ES-I3 (cell line): ENCODE data around the gene CHST15.

Experiments used
- H3K36me3 ChIP-seq: 2 replicates; pipeline ENCODE4 v1.6.1; 2013; ENCODE audit warnings: mild to moderate bottlenecking, low read length, control low read depth, moderate library complexity; ENCODE audit not compliant: insufficient read depth
- H3K4me1 ChIP-seq: 2 replicates; pipeline ENCODE4 v1.6.1; 2013; ENCODE audit warnings: mild to moderate bottlenecking, control low read depth, low read length; ENCODE audit not compliant: insufficient read depth
- H3K9ac ChIP-seq: 2 replicates; pipeline ENCODE4 v1.6.1; 2013; ENCODE audit warnings: low read depth, mild to moderate bottlenecking, low read length, moderate library complexity
- H3K9me3 ChIP-seq: 2 replicates; pipeline ENCODE4 v1.6.1; 2013; ENCODE audit warnings: mild to moderate bottlenecking, low read length, moderate library complexity; ENCODE audit not compliant: control insufficient read depth, insufficient read depth

CHST15 gene

GRCh38 chr10:124086787-124087671, 6.4 kb downstream of the CHST15 start:
- no peak overlapping the region for H3K9ac ChIP-seq
- no peaks in the 10 kb centered on the region; the same call in 1 of the 2 replicates for H3K4me1 ChIP-seq
- H3K9me3 ChIP-seq, result no peaks in the 10 kb centered on the region
- no peaks in the 10 kb centered on the region for H3K36me3 ChIP-seq

- Histone ChIP-seq H3K9me3 (no peaks in the 10 kb centered on the region), H3K36me3 (no peaks in the 10 kb centered on the region), H3K9ac (no peak overlapping the region), H3K4me1 (no peaks in the 10 kb centered on the region; the same call in 1 of the 2 replicates)
These were observed 7.2 kb downstream of the CHST15 start for GRCh38 chr10:124086097-124086710.

DNA sequence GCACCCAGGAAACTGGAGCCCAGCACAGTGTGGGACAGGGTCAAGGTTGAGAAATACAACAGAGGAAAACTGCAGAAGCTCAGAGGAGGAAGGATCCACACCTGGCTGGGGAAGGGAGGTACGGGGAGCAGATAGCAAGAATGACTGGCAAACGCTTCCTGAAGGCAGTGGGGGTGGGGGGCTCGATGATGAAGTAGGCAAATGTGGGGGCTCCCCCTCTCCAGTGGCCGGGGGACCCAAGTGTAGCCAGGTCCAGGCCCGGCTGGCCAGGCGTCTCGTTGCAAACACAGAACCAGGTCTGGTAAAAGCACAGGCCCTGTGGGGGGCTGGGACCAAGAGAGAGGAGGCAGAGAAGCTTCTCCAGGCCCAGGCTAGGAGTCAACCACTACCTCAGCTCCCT, 7.7 kb downstream of the CHST15 start:
- Histone ChIP-seq H3K9ac (no peak overlapping the region), H3K36me3 (no peaks in the 10 kb centered on the region), H3K4me1 (no peaks in the 10 kb centered on the region; the same call in 1 of the 2 replicates), H3K9me3 (no peaks in the 10 kb centered on the region)

- Histone ChIP-seq H3K4me1 (no peaks in the 10 kb centered on the region; the same call in 1 of the 2 replicates), H3K9ac (no peak overlapping the region), H3K36me3 (no peaks in the 10 kb centered on the region), H3K9me3 (no peaks in the 10 kb centered on the region)
These were observed 8.7 kb downstream of the CHST15 start for GRCh38 chr10:124084708-124085107.

DNA sequence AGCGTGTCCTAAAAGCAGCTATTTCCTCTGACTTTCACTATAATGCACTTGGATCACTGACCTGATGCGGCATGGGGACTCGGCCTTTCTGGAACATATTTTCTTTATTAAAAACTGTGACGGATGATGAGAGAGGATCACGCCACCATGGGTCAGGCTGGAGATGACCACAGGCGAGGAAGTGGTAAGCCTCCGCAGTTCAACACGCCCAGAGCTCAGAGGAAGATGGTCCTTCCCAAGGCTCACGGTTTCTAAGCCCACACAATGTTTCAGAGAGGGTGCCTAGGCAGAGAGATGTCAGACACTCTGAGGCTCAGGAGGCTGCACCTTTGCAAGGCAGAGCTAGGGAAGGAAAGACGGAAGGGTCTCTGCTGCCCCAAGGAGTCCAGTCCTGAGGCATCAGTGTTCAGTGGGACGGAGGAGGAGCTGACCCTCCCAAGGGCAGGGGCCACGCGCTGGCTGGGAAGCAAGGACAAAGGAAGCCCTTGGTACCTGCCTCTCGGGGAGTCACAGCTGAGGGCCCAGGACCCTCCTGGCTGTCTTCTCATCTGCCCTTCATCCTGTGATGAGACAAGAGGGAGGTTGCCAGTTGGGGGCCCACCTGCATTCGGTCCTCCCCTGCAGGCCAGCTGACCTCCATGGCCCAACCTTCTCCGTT, 9.5 kb downstream of the CHST15 start:
- Histone ChIP-seq H3K36me3 (no peaks in the 10 kb centered on the region), H3K9me3 (no peaks in the 10 kb centered on the region), H3K9ac (no peak overlapping the region), H3K4me1 (no peaks in the 10 kb centered on the region; the same call in 1 of the 2 replicates)

DNA sequence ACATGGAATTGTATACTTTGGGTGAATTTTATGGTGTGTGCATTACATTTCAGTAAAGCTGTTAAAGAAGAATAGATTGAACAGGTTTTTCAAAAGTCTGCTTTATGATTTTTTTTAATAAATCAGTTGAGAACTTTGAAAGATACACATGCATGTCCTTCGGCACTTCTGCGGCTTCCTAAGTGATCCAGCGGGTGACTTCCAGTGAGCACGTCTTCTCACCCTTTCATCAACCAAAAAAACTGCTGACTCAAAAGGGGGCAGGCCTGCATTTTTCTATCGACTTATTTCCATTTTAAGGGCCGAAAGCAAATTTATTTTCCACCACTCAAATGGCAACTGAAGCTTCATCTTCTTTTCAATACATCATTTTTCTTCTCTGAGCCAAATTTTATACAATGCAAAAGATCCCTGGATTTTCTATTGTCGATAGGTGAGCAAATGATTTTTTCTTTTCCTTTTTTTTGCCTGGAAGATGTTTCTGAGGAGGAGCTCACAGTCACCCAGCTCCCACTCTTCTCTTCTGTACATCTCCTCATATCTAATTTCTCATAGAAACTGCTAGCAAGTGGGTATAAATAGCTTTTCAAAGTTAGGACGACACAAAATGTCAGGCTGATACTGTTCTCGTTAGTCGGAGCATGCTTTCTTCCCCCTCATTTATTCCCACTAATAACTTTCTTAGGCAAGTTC, 10.2 kb downstream of the CHST15 start:
- no peaks in the 10 kb centered on the region; the same call in 1 of the 2 replicates for H3K4me1 ChIP-seq

GRCh38 chr10:124082555-124082954, 10.8 kb downstream of the CHST15 start:
- Histone ChIP-seq H3K4me1 (no peaks in the 10 kb centered on the region; the same call in 1 of the 2 replicates), H3K9ac (no peak overlapping the region), H3K36me3 (no peaks in the 10 kb centered on the region), H3K9me3 (no peaks in the 10 kb centered on the region)

More for the DNA sequence above, 10.2 kb downstream of the CHST15 start:
- no peaks in the 10 kb centered on the region for H3K9me3 ChIP-seq
- no peaks in the 10 kb centered on the region for H3K36me3 ChIP-seq
- no peak overlapping the region for H3K9ac ChIP-seq

- no peaks in the 10 kb centered on the region for H3K36me3 ChIP-seq
- H3K9ac ChIP-seq, result no peak overlapping the region
- no peaks in the 10 kb centered on the region; the same call in 1 of the 2 replicates for H3K4me1 ChIP-seq
- no peaks in the 10 kb centered on the region for H3K9me3 ChIP-seq
These were observed 11.8 kb downstream of the CHST15 start for GRCh38 chr10:124081547-124082140.

GRCh38 chr10:124079864-124080263, 13.5 kb downstream of the CHST15 start:
- no peaks in the 10 kb centered on the region for H3K36me3 ChIP-seq
- peaks cover 11% of the 10 kb centered on the region for H3K4me1 ChIP-seq
- H3K9ac ChIP-seq, result no peak overlapping the region
- no peaks in the 10 kb centered on the region for H3K9me3 ChIP-seq

GRCh38 chr10:124078714-124079113, 14.7 kb downstream of the CHST15 start:
- Histone ChIP-seq H3K4me1 (peaks cover 11% of the 10 kb centered on the region), H3K9me3 (no peaks in the 10 kb centered on the region), H3K9ac (no peak overlapping the region), H3K36me3 (no peaks in the 10 kb centered on the region)

DNA sequence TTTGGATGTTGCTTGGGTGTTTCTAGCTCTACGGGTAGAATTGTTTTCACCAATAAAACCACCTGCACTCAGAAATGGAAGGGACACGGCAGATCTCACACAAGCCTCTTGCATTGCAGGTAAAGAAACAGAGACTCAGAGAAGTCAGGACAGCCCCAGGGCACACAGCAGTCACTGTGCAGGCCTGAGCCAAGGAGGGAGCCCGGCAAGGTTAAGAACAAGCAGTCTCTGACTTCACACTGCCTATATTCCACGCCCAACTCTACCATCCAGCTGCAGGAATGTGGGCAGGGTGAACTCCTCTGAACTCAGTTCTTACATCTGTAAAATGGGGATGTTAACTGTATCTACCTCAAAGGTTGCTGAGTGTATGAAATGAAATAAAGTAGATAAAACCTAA, 15.4 kb downstream of the CHST15 start:
- Histone ChIP-seq H3K4me1 (peaks cover 11% of the 10 kb centered on the region), H3K36me3 (no peaks in the 10 kb centered on the region), H3K9ac (no peak overlapping the region), H3K9me3 (no peaks in the 10 kb centered on the region)

GRCh38 chr10:124077208-124077993, 16.0 kb downstream of the CHST15 start:
- Histone ChIP-seq H3K36me3 (no peaks in the 10 kb centered on the region), H3K9me3 (no peaks in the 10 kb centered on the region), H3K4me1 (peaks cover 11% of the 10 kb centered on the region), H3K9ac (no peak overlapping the region)

GRCh38 chr10:124076148-124076733, 17.2 kb downstream of the CHST15 start:
- H3K4me1 ChIP-seq, result peaks cover 18% of the 10 kb centered on the region
- no peaks in the 10 kb centered on the region for H3K36me3 ChIP-seq
- no peak overlapping the region for H3K9ac ChIP-seq
- H3K9me3 ChIP-seq, result no peaks in the 10 kb centered on the region
